ENCODE data around the gene PTPRA. TPM values are rescaled to one million over a fixed set of nuclear protein-coding genes. Genes with fewer than 3 reads are reported as not detected.

Gene PTPRA
- total RNA-seq, 1 experiment from 2014 or later, result 45.2 TPM

DNA sequence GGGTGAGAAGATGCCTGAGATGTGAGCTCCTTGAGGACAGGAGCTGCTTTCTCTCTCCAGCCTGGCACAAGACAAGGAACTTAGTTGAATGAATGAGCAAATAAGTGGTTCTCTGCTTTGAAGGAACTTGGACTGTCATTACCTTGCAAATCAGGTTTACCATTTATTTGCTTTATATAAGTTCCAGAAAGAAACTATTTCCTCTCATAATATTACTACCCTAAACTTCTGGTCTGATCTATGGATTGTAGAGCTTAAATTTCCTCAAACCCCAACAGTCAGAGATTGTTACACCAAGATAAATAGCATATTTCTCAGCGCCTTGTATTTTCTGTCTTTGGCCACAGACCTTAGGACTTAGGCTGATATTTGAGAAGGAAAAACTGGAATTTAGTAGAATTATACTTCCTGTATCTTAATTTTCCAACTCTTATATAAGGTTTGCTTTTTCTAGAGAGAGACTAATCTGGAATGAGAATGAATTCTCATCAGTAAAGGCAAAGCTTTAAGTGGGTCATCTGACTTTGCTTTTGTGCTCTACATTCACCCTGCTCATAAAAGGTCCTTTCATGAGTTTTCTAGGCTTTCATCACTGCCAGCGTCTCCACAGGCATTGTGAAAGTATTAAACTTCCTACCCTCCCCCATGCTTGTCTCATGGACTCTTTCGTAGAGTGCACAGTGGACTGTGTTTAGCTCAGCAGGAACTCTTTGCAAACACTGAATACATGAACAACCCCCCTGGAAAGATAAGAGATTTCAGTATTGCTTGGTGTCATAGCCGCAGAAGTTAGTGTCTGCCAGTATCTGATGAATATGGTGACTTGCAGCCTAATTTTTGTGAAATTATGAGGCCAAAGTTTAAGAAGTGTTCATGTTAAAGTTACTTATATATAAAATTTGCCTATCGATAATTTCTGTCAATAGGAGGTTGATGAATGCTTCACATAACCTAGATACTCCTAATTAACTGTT lies 74.0 kb downstream of the PTPRA start:
- Histone ChIP-seq H3K27me3 (ENCODE audit: insufficient read depth, low read length) (no peaks in the 10 kb centered on the region), H3K4ac (ENCODE audit: low read depth, low read length) (no peak overlapping the region), H4K20me1 (ENCODE audit: control insufficient read depth, insufficient read depth, insufficient read length) (no peaks in the 10 kb centered on the region), H2BK15ac (ENCODE audit: low read depth, low read length) (no peak overlapping the region), H4K8ac (replicated peaks; ENCODE audit: insufficient read length, low read depth, low read length) (no peak overlapping the region), H3K23me2 (ENCODE audit: insufficient read length, low read depth, low read length, poor library complexity, severe bottlenecking) (no peaks in the 10 kb centered on the region), H3K79me1 (ENCODE audit: insufficient read depth, low read depth, low read length, poor library complexity, severe bottlenecking) (no peaks in the 10 kb centered on the region), H3K18ac (ENCODE audit: insufficient read length, low read depth, low read length) (no peak overlapping the region), H3K4me2 (ENCODE audit: insufficient read depth, insufficient read length, low read length) (no peak overlapping the region), H3T11ph (ENCODE audit: low read length) (no peak overlapping the region), H2BK20ac (ENCODE audit: low read depth, low read length, poor library complexity, severe bottlenecking) (no peak overlapping the region), H3K9me3 (ENCODE audit: control insufficient read depth, low read depth, low read length) (no peaks in the 10 kb centered on the region), H3K79me2 (ENCODE audit: insufficient read depth, low read length) (no peaks in the 10 kb centered on the region), H4K5ac (ENCODE audit: insufficient read length, low read depth, low read length) (no peak overlapping the region), H4K91ac (ENCODE audit: insufficient read length, low read depth, low read length) (no peak overlapping the region), H2AFZ (ENCODE audit: low read length) (no peak overlapping the region), H3K9ac (ENCODE audit: extremely low read depth, insufficient read length, low read length) (no peak overlapping the region), H3K4me1 (ENCODE audit: insufficient read depth, low read length) (no peaks in the 10 kb centered on the region; the same call in 1 of the 2 replicates), H2BK5ac (ENCODE audit: insufficient read length, low read length) (no peak overlapping the region), H3K27ac (ENCODE audit: insufficient read length, low read depth, low read length) (no peak overlapping the region), H3K23ac (ENCODE audit: insufficient read length, low read depth, low read length) (no peak overlapping the region), H3K14ac (ENCODE audit: insufficient read depth, low read length) (no peak overlapping the region), H2AK5ac (ENCODE audit: insufficient read length, low read length) (no peak overlapping the region), H3K56ac (ENCODE audit: insufficient read length, low read depth, low read length) (no peak overlapping the region), H2BK12ac (ENCODE audit: insufficient read length, low read depth, low read length) (no peak overlapping the region), H2BK120ac (ENCODE audit: low read depth, low read length, poor library complexity, severe bottlenecking) (no peak overlapping the region)
- no CpG with 5 or more reads among the region's 5 CpGs for WGBS (ENCODE audit: extremely low coverage, insufficient read length, low lambda C conversion rate)
- Mint-ChIP-seq H3K4me3 (no peak overlapping the region), H3K4me1 (peaks cover 15 to 17% of the 10 kb centered on the region in 2 experiments), H3K27me3 (ENCODE audit: low read depth) (no peaks in the 10 kb centered on the region; the same call in 1 of the 2 replicates), H3K27ac (peak overlapping the region in 2 of 3 experiments; percentile 64 to 71; a peak in 4 of 7 replicates), H3K9me3 (no peaks in the 10 kb centered on the region; a peak in 1 of 5 replicates), H3K36me3 (ENCODE audit: insufficient read depth in 1 of 3, low read depth in 3 of 3) (peaks cover 4 to 12% (median 11%) of the 10 kb centered on the region in 3 experiments)
- TF ChIP-seq CTCF (conservative IDR thresholded peaks at IDR 0.05), result no peak
- no peak for DNase-seq
